NCI-H345 (cell line): ENCODE data around the gene DHRS1.

Experiments used
- DNase-seq: peaks from one replicate; lab custom pipeline; 2025; lab: John Stamatoyannopoulos, UW

The DHRS1 gene

DNA sequence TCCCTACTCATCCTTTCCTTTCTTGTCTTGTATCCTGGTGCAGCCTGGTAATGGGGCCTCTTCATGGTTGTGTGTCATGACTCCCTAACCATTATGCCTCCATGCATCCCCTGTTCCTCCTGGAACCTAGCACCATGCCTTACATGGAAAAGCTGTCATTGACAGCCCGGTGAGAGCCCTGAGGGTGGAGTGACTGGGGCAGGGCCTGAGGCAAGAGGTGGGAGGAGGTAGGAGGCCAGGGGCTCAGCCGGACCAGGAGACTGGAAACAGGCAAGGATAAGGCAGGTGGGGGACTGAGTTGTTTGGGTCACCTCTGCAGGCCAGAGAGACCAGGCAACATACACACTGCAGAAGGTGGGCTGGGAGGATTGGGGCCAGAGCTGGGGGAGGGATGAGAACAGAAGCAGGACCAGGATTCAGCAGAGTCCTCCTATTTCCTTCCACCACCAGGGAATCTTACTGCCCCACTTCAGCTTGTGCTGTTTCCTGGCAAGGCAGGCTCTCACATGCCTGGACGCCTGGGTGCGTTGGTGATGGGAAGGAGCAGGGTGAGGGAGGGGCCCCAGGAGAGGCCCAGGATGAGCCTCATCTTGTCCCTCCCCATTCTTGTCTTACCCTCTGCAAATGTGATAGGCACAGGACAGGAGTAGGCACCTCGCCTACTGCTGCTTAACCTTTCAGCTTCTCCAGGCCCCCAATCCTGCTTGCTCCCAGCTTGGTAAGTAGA is 10.1 kb upstream of the DHRS1 start, which contains the start of gene LTB4R2:
Gene LTB4R2 (plus strand): TSS at position 603 of the 727 bp plus-strand sequence. CDS start 525 bp downstream, outside the sequence.
- no peak for DNase-seq

DNA sequence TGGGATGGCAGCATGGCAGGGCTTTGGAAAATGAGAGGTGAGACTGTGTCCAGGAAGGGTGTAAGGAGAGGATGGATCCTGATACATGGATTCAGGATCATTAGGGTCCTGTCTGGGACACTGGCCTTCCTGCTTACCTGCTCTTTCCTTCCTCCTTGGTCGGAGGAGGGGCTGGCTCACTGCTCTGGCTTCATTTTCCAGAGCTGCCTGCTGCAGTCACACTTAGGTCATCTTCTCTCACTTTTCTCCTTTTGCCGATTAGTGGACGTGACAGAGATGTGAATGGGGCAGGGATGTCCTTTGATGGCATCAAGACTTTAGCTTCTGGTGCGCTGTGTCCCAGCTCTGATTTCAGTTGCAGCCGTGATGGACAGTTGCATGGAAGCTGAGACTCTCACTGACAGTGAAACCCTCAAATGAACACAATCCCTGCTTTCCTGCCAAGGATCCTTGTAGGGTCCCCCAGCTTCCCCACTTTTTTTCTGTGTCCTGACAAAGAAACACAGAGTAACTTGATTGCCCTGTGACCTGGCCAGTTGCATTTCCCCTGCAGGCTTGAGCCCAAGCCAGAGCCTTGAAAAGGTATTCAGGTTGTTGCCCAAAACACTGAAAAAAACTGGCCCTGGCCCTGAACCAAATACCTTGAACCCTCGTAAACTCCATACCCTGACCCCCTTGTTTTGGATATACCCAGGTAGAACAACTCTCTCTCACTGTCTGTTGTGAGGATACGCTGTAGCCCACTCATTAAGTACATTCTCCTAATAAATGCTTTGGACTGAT is 9.0 kb upstream of the DHRS1 start:
- DNase-seq: no peak

DNA sequence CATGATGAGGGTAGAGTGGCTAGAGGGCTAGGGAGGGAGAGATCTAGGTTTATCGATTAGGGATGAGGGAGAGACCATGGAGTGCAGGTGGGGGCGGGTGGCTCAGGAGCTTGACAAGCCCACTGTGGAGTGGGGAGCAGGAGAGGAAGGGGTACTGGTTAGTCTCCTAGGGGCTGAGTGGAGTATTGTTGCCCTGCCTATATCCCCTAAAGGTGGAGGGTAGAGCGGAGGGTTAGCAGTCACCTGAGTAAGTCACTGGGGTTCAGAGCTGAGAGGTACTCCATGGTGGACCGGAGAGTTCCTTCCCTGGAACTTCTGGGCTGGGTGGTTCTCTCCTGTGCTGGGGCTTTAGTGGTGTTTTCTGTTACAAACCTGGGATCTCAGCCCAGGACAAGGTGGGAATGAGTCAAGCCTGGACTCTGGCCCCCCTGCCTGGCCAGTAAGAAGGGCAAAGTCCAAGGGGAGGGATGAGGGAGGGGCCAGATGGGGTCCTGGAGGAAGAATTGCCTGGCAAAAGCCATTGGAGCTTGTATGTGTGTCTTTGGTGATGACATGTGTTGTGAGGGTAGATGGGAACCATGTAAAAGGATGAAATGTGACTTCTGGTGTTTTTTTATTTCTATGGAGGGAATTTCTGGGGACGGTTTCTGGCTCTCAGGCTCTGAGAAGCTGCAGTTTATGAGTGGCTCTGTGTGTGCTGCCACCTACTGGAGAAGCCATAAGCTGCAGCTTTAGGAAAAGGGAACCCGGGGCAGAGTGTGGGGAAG is 8.2 kb upstream of the DHRS1 start, which contains the start of gene CIDEB:
Gene CIDEB (minus strand): TSS at position 403 of the 767 bp plus-strand sequence. CDS start 119 bp downstream, at position 284.
- DNase-seq: peak; percentile 45

DNA sequence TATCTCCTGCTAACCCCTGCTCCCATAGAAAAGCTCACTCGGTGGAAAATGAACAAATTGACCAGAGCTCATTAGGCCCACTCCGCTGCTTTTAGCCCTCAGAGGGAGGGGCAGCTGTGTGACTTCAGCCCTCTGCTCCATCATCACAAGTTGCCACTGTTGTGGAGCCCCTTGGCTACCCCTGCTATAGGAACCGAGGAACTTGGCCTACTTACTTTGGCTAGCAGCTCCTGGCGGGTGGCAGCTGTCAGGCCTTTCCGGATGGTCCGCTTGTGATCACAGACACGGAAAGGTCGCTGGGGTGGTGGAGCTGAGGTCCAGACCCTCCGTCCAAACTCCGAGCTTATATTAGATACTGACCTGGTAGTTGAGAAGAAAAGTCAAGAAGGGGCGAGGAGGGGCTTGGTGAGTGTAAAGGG is 7.6 kb upstream of the DHRS1 start:
- DNase-seq: no peak

DNA sequence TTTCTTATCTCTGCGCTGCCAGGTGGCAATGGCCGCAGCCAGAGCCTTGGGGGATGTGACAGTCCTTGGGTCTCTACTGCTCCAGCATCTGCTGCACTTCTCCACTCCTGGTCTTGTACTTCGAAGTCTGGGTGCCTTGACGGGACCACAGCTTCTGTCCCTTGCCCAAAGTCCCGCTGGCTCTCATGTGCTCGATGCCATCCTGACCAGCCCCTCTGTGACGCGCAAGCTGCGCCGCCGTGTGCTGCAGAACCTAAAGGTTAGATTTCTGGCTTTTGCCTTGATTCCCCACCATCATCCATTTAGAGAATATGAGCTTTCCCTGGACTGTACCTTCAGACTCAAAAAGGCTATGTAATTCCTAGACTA is 4.4 kb upstream of the DHRS1 start:
- DNase-seq: no peak

DNA sequence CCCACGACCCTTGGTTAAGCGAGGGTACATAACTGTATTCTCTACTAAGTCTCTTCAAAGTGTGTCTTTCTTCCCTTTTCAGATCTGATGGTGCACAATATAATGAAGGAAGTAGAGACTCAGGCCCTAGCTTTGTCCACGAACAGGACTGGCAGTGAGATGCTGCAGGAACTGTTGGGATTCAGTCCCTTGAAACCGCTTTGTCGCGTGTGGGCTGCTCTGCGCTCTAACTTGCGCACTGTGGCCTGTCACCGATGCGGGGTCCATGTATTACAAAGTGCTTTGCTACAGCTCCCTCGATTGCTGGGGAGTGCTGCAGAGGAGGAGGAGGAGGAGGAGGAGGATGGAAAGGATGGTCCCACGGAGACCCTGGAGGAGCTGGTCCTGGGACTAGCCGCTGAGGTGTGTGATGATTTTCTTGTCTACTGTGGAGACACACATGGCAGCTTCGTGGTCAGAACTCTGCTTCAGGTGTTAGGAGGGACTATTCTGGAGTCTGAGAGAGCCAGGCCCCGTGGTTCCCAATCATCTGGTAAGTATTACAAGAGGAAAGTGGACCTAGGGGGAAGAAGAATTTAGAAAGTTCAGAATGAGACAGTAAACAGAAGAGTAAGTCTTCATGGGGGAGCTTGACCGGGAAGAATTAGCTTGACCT is 873 bp upstream of the DHRS1 start:
- no peak for DNase-seq

DNA sequence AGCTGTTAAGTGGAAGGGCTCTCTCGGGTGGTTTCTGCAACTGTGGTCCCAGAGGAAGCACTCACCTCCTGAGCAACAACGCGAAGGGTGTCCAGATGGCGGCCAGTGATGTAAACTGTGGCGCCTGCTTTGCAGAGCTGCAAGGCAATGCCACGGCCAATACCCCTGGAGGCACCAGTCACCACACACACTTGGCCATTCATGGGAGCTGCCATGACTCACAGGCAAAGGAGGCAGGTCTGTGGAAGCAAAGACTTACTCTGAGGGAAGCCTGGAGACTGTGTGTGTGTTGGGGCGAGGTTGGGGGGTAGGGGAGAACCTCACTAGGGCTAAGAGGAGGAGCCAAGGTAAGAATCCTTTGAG is 707 bp downstream of the DHRS1 start:
- DNase-seq: no peak

DNA sequence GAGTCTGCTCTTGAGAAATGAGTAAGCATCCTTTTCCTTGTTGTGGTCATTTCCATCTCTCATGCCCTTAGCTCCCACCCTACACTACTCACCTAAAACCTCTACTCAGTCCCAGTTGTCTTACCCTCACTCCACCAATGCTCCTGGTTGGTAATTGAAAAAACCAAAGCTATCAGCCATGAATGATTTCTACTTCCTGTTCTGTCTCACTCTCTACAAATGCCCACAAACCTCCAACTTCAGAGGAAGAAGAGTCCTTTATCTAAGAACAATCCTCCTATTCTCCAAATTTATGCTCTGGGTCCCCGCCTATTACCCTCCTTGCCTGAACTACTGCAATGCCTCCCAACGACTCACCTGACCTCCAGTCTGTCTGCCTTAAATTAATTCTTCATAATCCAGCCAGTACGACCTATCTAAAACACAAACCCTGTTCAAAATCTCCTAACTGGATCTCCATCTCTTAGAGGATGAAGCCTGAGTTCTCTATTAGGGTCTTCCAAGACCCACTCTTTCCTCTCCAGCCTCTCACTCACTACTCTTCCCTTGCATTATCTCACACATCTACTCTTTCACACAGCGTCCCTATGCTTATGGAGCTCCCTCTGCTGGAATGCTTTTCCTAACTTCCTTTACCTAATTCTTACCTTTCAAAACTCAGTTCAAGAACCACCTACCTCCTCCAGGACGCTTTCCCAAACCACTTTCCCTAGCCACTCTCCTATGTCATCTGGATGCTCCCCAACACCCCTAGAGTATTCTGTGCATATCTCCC is 2.2 kb downstream of the DHRS1 start:
- DNase-seq: peak; percentile 24

DNA sequence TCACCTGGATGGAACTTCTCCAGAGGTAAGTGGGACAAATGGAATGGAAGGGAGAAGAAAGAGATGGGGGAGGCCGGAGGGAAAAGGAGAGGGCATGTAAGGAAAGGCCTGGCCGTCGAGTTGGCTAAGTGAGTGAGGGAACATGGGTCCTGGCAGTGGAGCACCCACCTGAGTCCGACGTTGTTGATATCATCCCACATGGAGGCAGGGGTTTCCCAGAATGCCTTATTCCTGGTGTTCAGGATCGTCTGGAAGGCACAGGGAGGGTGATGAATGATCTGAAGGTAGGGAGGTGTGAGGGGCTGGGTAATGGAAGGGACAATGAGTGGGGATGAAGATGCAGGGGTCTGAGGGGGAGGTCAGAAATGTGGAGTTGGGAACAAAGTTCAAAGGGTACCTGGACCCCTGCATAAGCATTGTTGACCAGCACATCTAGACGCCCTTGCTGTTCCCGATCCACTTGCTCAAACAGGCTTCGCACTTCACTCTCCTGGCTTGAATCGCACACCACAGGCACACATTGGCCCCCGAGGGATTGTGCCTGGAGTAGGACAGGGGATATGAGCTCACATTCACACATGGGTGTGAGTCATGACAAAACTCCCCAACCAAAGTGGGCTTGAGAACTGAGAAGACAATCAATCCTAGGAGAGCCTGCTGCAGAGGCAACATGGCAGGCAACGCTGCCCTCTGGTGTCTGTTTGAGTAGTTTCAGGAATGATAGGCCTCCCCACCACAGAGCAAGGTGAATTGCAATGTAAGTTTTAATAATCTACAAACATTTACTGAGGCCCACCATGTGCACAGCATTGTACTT is 3.0 kb downstream of the DHRS1 start:
- peak; percentile 58 for DNase-seq

DNA sequence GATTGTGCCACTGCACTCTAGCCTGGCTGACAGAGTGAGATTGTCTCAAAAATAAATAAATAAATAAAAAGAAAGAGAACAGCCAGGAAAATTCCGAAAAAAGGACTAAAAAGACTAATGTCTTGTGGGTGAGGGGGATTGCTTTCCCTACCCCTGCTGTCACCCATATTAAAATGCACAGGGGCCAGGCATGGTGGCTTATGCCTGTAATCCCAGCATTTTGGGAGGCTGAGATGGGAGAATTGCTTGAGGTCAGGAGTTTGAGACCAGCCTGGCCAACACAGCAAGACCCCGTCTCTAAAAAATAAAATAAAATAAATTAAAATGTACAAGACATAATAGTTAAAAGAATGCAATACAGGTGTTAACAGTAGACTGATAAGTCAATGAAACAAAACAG is 6.1 kb downstream of the DHRS1 start:
- no peak for DNase-seq

DNA sequence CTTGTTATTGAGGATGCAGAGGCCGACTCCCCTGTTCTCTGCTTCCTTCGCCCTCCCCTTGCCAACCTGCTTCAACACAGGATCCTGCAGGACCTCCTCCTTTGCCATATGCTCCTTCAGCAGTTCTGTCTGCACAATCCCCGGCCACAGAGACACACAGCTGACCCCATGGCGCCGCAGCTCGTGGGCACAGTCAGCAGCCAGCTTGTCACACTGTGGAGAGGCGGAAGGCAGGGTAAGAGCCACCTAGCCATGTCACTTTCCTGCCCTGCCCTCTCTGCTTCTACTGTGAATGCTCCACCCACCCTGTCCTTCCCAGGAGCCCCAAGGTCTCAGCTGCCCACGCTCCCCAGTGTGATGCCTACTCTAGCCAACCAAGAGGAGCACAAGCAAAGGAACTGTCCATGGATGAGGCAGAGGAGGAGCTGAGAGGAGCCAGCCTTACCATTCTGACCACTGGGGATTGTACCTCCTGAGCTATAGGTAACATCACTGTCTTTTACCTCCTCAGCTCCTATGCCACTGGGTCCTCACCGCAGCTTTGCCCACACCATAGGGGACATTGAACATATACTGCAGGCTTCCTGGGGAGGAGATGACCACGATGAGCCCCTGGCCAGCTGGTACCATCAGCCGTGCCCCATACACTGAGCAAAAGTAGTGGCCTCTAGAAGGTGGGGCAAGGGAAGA is 7.3 kb downstream of the DHRS1 start:
- DNase-seq: no peak

DNA sequence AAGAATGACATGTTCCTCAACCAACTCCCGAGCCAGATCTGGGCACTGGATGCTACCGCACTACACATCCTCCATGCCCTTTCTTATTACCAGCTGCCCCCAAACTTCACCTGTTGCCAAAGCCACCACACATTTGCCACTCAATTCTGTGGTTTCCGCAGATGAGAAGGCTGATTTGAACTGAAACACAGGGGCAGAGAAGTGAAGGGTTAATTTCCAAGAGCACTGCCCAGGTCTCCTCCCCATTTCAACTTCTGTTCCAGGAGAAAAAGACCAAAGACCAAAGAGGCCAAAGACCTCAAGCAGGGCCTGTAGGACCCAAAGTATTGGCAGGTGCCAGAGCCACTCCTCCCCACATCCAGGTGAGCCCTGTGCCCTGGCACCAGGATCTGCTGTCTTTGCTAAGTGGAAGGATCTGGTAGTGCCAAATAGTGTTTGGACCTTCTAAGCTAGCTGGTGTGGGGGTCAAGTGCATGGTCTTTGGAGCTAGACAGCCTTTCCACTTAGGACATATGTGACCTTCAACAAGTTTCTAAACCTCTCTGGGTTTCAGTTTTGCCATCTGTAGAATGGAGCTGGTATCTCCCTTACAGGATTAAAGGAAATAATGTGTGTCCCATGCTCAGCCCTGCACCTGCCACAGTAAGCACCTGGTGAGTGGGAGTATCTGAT is 8.0 kb downstream of the DHRS1 start:
- DNase-seq: no peak

DNA sequence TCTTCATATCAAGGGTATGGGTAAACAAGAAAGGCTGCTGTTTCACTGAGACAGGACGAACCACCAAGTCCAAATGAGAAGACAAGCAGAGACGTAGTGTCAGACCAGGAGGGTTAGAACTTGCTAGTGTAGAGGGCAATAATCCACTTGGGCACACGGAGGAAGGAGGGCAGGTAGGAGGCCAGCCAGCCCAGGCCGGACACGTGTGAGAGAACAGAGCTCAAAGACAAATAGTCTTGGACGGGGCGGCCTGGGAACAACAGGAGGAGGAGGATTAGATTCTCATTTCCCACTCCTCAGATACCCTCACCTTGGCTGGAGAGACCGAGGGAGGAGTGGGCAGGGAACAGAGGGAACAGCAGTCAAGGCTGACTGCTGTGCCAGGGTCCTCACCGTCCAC is 8.8 kb downstream of the DHRS1 start:
- no peak for DNase-seq

DNA sequence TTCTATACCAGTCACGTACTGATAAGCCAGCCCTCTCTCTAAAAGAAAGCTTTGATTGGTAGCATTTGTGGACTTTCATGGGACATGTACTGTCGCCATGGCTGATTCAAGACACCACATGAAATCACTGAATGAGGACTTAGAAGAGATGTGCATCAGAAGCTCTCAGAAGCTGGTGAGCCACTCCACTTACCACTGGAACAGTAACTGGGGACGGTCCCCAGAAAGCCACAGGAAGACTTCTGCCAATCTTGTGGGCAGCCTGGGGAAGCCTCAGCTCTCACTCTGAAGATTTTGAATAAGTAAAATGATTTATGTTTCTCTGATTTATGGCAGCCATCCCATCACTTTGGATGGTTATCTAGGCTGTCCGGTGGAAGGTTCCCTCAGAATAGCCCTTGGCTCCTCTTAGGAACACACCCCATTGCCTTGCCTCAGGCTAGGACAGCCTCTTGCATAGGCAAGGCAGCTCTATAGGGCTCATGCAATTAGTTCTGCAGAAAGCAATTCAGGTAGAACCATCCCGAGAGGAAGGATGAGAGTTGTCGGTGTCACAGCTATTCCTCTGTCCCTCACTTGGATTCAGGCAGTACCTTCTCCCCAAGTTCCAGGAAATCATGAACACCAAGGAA is 9.8 kb downstream of the DHRS1 start:
- no peak for DNase-seq

DNA sequence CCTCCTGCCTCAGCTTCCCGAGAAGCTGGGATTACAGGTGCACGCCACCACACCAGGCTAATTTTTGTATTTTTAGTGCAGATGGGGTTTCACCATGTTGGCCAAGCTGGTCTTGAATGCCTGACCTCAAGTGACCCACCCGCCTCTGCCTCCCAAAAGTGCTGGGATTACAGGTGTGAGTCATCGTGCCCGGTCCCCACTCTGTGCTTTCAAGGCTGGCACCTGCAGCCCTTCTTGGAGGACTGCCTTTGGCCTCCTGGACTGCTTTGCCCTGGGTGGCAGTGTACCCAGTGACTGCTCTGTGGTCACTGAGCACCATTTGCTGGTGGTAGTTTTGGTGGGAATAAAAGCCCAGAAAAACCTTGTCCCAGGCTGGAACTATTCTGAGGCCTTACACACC is 12.6 kb downstream of the DHRS1 start:
- DNase-seq: no peak

DNA sequence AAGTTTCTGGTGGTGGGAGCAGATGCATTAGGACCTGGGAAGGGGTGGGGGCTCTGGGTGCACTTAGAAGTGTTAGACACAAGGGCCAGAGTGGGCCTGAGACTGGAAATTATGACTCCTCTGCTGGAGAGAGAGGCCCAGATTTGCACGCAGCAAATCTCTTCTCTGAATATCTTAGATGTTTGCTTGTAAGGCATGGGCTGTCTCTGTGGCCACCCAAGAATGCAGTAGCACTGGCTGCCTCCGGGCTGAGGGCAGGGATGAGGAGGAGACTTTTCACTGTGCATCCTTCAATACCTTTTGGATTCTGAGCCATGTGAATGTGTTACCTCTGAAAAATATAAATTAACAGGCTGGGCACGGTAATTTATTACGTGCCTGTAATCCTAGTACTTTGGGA is 14.2 kb downstream of the DHRS1 start:
- no peak for DNase-seq

DNA sequence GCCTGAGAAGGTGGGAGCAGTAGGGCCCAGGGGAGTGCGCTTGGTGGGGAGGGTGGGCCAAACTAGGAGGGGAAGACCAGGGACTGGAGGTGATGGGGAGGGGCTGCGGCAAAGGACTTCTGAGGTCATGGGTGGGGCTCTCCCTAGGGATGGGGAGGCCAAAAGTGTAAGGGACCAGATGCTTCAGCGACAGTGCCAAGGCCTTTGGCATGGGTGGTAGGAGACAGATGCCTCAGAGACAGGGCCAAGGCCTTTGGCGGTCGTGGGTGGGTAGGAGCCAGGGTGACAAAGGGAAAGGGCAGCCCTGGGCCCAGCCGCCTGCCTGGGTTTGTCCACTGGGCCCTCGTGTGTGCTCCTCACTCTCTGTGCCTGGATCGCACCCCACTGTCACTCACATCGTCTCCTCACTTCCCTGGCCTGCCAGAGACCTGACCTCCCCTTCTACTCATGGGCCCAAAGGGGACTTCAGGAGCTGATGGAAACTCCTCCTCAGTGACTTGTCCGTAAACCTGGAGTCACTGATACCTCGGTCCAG is 15.0 kb downstream of the DHRS1 start:
- DNase-seq: no peak

DNA sequence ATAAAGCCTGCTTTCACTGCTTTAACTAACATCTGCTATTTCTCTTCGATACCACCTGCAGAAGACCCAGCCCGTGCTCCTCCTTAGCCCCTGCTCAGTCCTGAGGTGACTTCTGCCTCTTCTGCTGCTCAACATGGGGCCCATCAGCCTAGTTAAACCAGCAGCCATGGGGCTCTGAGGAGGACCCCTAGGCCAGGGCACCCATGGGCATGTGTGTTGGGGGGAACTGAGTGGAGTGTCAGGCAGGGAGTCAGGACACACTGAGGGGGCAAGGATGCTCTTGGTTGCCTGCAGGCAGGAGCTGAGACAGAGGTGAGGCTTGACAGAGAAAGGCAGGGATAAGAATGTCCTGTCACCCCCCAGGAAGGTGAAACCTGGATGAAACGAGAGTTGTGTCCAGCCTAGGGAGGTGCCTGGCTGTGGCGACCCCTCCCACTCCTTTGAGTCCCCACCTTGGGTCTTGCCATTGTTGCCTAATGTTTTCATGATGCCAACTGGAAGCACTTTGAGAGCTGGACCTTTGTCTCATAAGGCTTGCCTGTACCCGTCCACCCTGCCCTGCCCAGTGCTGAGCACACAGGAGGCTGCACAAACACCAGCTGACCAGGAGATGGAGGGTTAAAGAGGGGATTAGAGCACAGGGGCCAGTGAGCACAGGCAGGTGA is 15.7 kb downstream of the DHRS1 start:
- no peak for DNase-seq
